Measurements from ENCODE around the gene MIEF1. TPM values are rescaled to one million over a fixed set of nuclear protein-coding genes. Genes with fewer than 3 reads are reported as not detected.

MIEF1 gene
- total RNA-seq = 40.2 and 42.2 TPM in 2 replicates

DNA sequence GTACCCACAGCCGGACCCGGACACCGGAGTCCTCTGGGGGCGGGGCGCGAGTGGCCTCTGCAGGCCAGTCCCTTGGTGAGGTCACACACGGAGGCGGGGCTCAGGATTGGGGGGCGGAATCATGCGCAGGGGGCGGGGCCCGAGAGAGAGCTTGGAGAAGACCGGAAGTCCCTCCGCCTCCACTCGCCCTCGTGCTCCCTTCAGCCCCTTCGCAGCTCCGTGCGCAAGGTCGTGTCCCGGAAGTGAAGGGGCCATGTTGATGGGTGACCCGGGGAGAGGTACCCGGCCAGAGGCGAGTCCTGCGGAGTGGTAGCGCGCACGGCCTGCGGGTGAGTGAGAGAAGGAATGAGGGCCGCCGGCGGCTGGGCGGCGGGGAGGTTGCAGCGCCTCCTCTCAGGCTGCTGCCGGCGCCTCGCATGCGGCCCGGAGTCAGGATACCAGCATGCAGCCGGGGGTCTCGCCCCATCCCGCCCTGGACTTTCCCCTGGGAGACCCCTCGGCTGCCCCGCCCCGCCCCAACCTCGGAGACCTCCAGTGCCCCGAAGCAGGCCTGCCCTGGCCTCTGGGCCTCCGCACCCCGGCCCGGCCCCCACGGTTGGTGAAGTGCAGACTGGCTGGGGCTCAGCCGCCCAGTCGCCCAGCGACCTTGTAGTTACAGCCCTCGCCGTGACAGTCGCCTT, at the start of gene MIEF1:
MIEF1 (plus strand) TSS at position 182 of the 680 bp plus-strand sequence. CDS start 9,005 bp downstream, outside the sequence.

DNA sequence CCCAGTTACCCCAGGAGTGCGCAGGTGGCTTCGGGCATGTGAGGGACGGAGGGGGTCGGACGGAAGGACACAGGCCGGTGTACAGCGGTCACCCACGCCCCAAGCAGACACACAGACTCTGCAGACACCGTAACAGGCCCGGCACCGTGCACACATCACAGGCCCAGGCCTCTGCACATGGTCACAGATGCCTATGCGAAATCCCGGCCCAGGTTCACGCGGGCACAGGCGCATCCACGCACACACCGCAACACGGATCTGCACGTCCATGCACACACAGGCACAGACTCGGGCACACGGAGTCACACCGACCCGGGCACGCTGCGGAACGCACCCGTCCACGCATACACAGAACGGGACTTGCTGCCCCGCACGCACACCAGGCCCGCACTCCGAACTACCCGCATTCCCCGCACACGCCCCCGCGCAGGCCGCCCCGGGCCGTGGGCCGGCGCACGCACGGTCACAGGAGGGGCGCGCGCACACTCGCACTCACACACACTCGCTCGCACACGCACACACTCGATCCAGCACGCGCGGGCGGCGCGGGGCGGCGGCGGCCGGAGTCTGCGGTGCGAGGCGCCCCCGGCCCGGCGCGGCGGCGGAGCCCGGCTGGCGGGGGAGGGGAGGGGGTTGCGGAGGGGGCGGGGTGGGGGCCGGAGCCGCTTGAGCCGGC, 45.4 kb upstream of the MIEF1 start, which contains the start of gene MGAT3:
MGAT3 (plus strand) TSS at position 491 of the 676 bp plus-strand sequence. CDS start 30,336 bp downstream, outside the sequence.

DNA sequence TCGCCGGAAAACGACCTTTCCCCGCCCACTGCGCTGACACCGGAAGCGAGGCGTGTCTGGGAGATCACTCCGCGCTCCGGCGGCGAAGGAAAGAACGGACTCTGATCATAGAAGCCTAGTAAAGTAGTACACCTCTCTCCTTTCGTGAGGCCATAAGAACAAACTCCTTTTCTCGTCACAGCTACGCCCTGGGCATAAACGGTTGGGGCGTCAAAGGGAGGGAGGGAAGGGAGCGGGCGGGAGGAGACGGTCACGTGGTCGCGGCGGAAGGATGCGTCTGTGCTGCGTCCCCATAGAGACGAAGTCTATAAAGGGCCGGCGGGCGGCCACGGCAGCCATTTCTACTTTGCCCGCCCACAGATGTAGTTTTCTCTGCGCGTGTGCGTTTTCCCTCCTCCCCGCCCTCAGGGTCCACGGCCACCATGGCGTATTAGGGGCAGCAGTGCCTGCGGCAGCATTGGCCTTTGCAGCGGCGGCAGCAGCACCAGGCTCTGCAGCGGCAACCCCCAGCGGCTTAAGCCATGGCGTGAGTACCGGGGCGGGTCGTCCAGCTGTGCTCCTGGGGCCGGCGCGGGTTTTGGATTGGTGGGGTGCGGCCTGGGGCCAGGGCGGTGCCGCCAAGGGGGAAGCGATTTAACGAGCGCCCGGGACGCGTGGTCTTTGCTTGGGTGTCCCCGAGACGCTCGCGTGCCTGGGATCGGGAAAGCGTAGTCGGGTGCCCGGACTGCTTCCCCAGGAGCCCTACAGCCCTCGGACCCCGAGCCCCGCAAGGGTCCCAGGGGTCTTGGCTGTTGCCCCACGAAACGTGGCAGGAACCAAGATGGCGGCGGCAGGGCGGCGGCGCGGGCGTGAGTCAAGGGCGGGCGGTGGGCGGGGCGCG, 18.4 kb downstream of the MIEF1 start, which contains the start of gene ATF4:
ATF4 (plus strand) TSS at position 337 of the 880 bp plus-strand sequence. CDS start 884 bp downstream, outside the sequence.

GRCh38 chr22:39532215-39533073, 30.4 kb downstream of the MIEF1 start, which contains the start of gene RPS19BP1:
Gene RPS19BP1 (minus strand): TSS chr22:39532748. CDS start chr22:39532738, 10 bp downstream.

Other genes with a start within 250 kb of the MIEF1 start
- 1,201 and 3,695 TPM in 2 replicates for gene RPL3, start 182.7 kb upstream of the MIEF1 start, total RNA-seq
- gene SYNGR1, start 152.3 kb upstream of the MIEF1 start, total RNA-seq = 2.3 and 16.4 TPM in 2 replicates
- gene TAB1, start 102.5 kb upstream of the MIEF1 start, total RNA-seq = 14.3 and 24.3 TPM in 2 replicates
- gene MGAT3, start 45.3 kb upstream of the MIEF1 start, total RNA-seq = 0.57 and 1.1 TPM in 2 replicates
- gene ATF4, start 18.3 kb downstream of the MIEF1 start, total RNA-seq = 202 and 1,291 TPM in 2 replicates
- gene RPS19BP1, start 30.5 kb downstream of the MIEF1 start, total RNA-seq = 47.8 and 51.4 TPM in 2 replicates
- gene CACNA1I, start 68.5 kb downstream of the MIEF1 start, total RNA-seq = under 0.01 TPM in 2 replicates

Data from placental pericyte (primary cell).